GM23338 (cell line): ENCODE results near the gene EXOSC5. TPM values are rescaled to one million over a fixed set of nuclear protein-coding genes. Genes with fewer than 3 reads are reported as not detected.
A peak's percentile ranks its signal among the peaks of the same experiment; 100 is the strongest.

Experiments used
- ATAC-seq: fragments of 200-7000 bp; cut with Tn5 transposase; 3 replicates; pipeline ENCODE4 v1.9.1; 2020
- DNase-seq: peaks from one replicate; pipeline ENCODE4 v3.0.0-alpha.2; 2015; ENCODE audit warnings: low spot score
- H2AFZ ChIP-seq: fragments of 200-600 bp; sonication (generic); 2 replicates; pipeline ENCODE4 v1.8.0; 2016; ENCODE audit warnings: antibody characterized with exemption, mild to moderate bottlenecking, moderate library complexity
- H3F3A ChIP-seq: fragments of 200-600 bp; sonication (generic); replicated peaks from 2 replicates; pipeline ENCODE4 v1.8.0; 2017; ENCODE audit warnings: antibody characterized with exemption, mixed run types, low read depth
- H3K27ac ChIP-seq: fragments of 200-600 bp; sonication (generic); 2 replicates; pipeline ENCODE4 v1.6.1; 2016; ENCODE audit warnings: low read depth
- H3K27me3 ChIP-seq: fragments of 200-600 bp; sonication (generic); 2 replicates; pipeline ENCODE4 v1.8.0; 2016; ENCODE audit warnings: mild to moderate bottlenecking, mixed run types, moderate library complexity; ENCODE audit not compliant: insufficient read depth
- H3K36me3 ChIP-seq: fragments of 200-600 bp; sonication (generic); 2 replicates; pipeline ENCODE4 v1.8.0; 2016; ENCODE audit warnings: mild to moderate bottlenecking; ENCODE audit not compliant: insufficient read depth
- H3K4me1 ChIP-seq: fragments of 200-600 bp; sonication (generic); 2 replicates; pipeline ENCODE4 v1.8.0; 2016; ENCODE audit warnings: mild to moderate bottlenecking, moderate library complexity; ENCODE audit not compliant: insufficient read depth
- H3K4me2 ChIP-seq: fragments of 200-600 bp; sonication (generic); 2 replicates; pipeline ENCODE4 v1.7.1; 2017; ENCODE audit warnings: mixed run types
- H3K4me3 ChIP-seq: fragments of 200-600 bp; sonication (generic); 2 replicates; pipeline ENCODE4 v1.6.1; 2016; ENCODE audit warnings: mixed run types
- H3K79me2 ChIP-seq: fragments of 200-600 bp; sonication (generic); replicated peaks from 2 replicates; pipeline ENCODE4 v1.8.0; 2017; ENCODE audit warnings: mild to moderate bottlenecking; ENCODE audit not compliant: insufficient read depth
- H3K9me2 ChIP-seq: fragments of 200-600 bp; sonication (generic); 2 replicates; pipeline ENCODE4 v1.8.0; 2017; ENCODE audit not compliant: insufficient read depth
- H4K20me1 ChIP-seq: fragments of 200-600 bp; sonication (generic); replicated peaks from 2 replicates; pipeline ENCODE4 v1.8.0; 2017; ENCODE audit warnings: mild to moderate bottlenecking; ENCODE audit not compliant: insufficient read depth
- H3K27ac Mint-ChIP-seq: 2 replicates; pipeline ENCODE4 v1.8.0; 2020; ENCODE audit warnings: inconsistent platforms, mild to moderate bottlenecking, moderate library complexity, mixed read lengths
- H3K27me3 Mint-ChIP-seq: 3 replicates; pipeline ENCODE4 v1.8.0; 2022; ENCODE audit warnings: low read depth, mild to moderate bottlenecking, moderate library complexity, mixed read lengths, inconsistent platforms; ENCODE audit not compliant: insufficient read depth, poor library complexity
- H3K36me3 Mint-ChIP-seq: 3 replicates; pipeline ENCODE4 v1.8.0; 2021; ENCODE audit warnings: low read depth, mild to moderate bottlenecking, inconsistent platforms, moderate library complexity, mixed read lengths
- H3K4me1 Mint-ChIP-seq: 3 replicates; pipeline ENCODE4 v1.8.0; 2020; ENCODE audit warnings: mild to moderate bottlenecking, inconsistent platforms, mixed read lengths
- H3K4me3 Mint-ChIP-seq: 3 replicates; pipeline ENCODE4 v1.8.0; 2021; ENCODE audit warnings: moderate library complexity, mild to moderate bottlenecking, inconsistent platforms, mixed read lengths
- H3K9me3 Mint-ChIP-seq: 3 replicates; pipeline ENCODE4 v1.8.0; 2020; ENCODE audit warnings: moderate library complexity, mild to moderate bottlenecking, inconsistent platforms, mixed read lengths
- CREB1 ChIP-seq: fragments of 250-450 bp; sonication (Bioruptor Pico); IDR thresholded peaks from 2 replicates; pipeline ENCODE4 v1.5.0; 2020; ENCODE audit warnings: low read depth, mild to moderate bottlenecking, moderate library complexity
- EZH2 ChIP-seq: fragments of 200-600 bp; sonication (generic); IDR thresholded peaks from one replicate; pipeline ENCODE4 v1.8.0; 2017; ENCODE audit warnings: antibody characterized with exemption, mild to moderate bottlenecking, low read depth; ENCODE audit not compliant: unreplicated experiment
- JUNB ChIP-seq: IDR thresholded peaks from one replicate; pipeline ENCODE4 v1.6.1; 2016; ENCODE audit warnings: antibody characterized with exemption; ENCODE audit not compliant: unreplicated experiment
- NANOG ChIP-seq: IDR thresholded peaks from 2 replicates; pipeline ENCODE4 v1.6.1; 2016; ENCODE audit warnings: antibody characterized with exemption, borderline replicate concordance
- POLR2AphosphoS5 ChIP-seq: IDR thresholded peaks from 2 replicates; pipeline ENCODE4 v1.6.1; 2016; ENCODE audit warnings: antibody characterized with exemption, low read depth
- STAT1 ChIP-seq: IDR thresholded peaks from one replicate; pipeline ENCODE4 v1.6.1; 2016; ENCODE audit warnings: antibody characterized with exemption; ENCODE audit not compliant: unreplicated experiment
- ZNF114 ChIP-seq: fragments of 250-450 bp; sonication (Bioruptor Pico); IDR thresholded peaks from 2 replicates; pipeline ENCODE4 v1.5.0; 2020; ENCODE audit warnings: mild to moderate bottlenecking, moderate library complexity
- ZNF331 ChIP-seq: fragments of 250-450 bp; sonication (Bioruptor Pico); IDR thresholded peaks from 2 replicates; pipeline ENCODE4 v1.5.0; 2020; ENCODE audit warnings: low read depth, mild to moderate bottlenecking, moderate library complexity
- polyA plus RNA-seq: library from polyadenylated mRNA; unstranded; fragments of >200 nt; fragmentation: Nextera tagmentation; extraction: Ambion mirVana; gene quantifications from 2 replicates; pipeline ENCODE4 v1.2.1, GENCODE V29; 2016
- total RNA-seq: library from RNA; depleted of rRNA; stranded (reverse); fragments of >200 nt; shearing (Covaris generic); gene quantifications from 2 replicates; pipeline ENCODE4 v1.2.3, GENCODE V29; 2014
- TF ChIP-seq, protein P1 (sequence below): IDR thresholded peaks from one replicate; pipeline ENCODE4 v1.6.1; 2018; ENCODE audit warnings: antibody characterized with exemption; ENCODE audit not compliant: unreplicated experiment
- TF ChIP-seq, protein P2 (sequence below): IDR thresholded peaks from 2 replicates; pipeline ENCODE4 v1.6.1; 2016; ENCODE audit warnings: antibody characterized with exemption
- TF ChIP-seq, protein P3 (sequence below), 2 experiments: fragments of 200-600 bp in 1 of 2; sonication (generic) in 1 of 2; conservative IDR thresholded peaks; 2 replicates each; pipeline versions ENCODE4 v1.5.1 to v1.6.1; 2016 to 2017; ENCODE audit warnings: antibody characterized with exemption in 2 of 2, low read depth in 2 of 2, mild to moderate bottlenecking in 2 of 2, moderate library complexity in 1 of 2

Gene EXOSC5
- total and polyA plus RNA-seq, 2 experiments from 2014 or later = 65.1 to 125 TPM

DNA sequence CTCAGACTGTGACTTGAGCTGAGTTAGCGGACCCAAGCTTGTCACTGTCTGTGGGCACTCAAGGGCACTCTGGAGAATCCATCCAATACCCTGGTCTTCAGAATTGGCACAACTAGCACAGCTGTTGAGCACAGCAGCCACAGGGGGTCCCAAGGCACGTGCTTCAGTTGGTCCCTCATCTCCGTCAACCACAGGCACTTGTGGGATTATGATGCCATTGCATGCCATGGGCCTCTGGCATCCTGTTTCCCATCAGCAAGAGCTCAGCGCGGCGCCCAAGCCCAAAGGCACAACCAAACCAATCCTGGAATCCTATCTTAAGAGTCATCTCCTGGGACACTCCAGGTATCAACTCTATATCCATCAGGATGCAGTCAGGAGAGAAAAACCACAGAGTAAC is 33.8 kb upstream of the EXOSC5 start (continued):
- TF ChIP-seq, protein P1, sequence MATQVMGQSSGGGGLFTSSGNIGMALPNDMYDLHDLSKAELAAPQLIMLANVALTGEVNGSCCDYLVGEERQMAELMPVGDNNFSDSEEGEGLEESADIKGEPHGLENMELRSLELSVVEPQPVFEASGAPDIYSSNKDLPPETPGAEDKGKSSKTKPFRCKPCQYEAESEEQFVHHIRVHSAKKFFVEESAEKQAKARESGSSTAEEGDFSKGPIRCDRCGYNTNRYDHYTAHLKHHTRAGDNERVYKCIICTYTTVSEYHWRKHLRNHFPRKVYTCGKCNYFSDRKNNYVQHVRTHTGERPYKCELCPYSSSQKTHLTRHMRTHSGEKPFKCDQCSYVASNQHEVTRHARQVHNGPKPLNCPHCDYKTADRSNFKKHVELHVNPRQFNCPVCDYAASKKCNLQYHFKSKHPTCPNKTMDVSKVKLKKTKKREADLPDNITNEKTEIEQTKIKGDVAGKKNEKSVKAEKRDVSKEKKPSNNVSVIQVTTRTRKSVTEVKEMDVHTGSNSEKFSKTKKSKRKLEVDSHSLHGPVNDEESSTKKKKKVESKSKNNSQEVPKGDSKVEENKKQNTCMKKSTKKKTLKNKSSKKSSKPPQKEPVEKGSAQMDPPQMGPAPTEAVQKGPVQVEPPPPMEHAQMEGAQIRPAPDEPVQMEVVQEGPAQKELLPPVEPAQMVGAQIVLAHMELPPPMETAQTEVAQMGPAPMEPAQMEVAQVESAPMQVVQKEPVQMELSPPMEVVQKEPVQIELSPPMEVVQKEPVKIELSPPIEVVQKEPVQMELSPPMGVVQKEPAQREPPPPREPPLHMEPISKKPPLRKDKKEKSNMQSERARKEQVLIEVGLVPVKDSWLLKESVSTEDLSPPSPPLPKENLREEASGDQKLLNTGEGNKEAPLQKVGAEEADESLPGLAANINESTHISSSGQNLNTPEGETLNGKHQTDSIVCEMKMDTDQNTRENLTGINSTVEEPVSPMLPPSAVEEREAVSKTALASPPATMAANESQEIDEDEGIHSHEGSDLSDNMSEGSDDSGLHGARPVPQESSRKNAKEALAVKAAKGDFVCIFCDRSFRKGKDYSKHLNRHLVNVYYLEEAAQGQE = no peak
- TF ChIP-seq JUNB = no peak
- TF ChIP-seq NANOG = no peak
- TF ChIP-seq POLR2AphosphoS5 = no peak
- TF ChIP-seq EZH2 = no peak
- no peak for TF ChIP-seq ZNF114 (CRISPR knock-in tag)
- TF ChIP-seq, protein P2, sequence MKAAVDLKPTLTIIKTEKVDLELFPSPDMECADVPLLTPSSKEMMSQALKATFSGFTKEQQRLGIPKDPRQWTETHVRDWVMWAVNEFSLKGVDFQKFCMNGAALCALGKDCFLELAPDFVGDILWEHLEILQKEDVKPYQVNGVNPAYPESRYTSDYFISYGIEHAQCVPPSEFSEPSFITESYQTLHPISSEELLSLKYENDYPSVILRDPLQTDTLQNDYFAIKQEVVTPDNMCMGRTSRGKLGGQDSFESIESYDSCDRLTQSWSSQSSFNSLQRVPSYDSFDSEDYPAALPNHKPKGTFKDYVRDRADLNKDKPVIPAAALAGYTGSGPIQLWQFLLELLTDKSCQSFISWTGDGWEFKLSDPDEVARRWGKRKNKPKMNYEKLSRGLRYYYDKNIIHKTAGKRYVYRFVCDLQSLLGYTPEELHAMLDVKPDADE = no peak
- no peak for TF ChIP-seq STAT1
- TF ChIP-seq, protein P3, sequence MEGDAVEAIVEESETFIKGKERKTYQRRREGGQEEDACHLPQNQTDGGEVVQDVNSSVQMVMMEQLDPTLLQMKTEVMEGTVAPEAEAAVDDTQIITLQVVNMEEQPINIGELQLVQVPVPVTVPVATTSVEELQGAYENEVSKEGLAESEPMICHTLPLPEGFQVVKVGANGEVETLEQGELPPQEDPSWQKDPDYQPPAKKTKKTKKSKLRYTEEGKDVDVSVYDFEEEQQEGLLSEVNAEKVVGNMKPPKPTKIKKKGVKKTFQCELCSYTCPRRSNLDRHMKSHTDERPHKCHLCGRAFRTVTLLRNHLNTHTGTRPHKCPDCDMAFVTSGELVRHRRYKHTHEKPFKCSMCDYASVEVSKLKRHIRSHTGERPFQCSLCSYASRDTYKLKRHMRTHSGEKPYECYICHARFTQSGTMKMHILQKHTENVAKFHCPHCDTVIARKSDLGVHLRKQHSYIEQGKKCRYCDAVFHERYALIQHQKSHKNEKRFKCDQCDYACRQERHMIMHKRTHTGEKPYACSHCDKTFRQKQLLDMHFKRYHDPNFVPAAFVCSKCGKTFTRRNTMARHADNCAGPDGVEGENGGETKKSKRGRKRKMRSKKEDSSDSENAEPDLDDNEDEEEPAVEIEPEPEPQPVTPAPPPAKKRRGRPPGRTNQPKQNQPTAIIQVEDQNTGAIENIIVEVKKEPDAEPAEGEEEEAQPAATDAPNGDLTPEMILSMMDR (conservative IDR thresholded peaks at IDR 0.05; ENCODE audit: low read depth in 2 of 2) = no peak
- no peak for TF ChIP-seq ZNF331 (CRISPR knock-in tag)

DNA sequence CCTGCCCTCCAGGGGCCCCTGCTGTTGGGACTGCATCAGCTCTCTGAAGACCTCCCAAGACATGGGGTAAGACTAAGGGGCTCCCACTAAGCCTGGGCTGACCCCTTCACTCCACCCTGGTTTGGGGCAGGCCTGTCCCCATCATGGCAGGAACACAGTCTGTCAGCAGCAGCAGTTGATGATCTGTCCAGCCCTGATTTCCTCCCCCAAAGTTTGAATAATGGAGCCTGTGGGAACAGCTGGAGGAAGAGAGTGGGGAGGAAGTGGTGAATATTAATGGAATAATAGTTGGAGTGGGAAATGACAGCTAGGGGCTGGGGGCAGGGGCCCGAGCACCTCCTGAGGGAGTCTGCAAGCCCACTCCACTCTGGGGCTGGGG is 31.3 kb upstream of the EXOSC5 start:
- no peak for DNase-seq
- H3K27me3 ChIP-seq = no peaks in the 10 kb centered on the region
- H4K20me1 ChIP-seq = no peaks in the 10 kb centered on the region; the same call in 1 of the 2 replicates
- H3K79me2 ChIP-seq = no peaks in the 10 kb centered on the region
- H3K9me2 ChIP-seq = no peaks in the 10 kb centered on the region
- peaks cover 12% of the 10 kb centered on the region for H3K4me1 ChIP-seq
- no peaks in the 10 kb centered on the region; the same call in 2 of the 3 replicates for H3K9me3 Mint-ChIP-seq
- no peak for ATAC-seq
- peak overlapping the region; percentile 95 for H3K4me2 ChIP-seq
- peaks cover 18% of the 10 kb centered on the region for H3K4me1 Mint-ChIP-seq
- no peak overlapping the region for H2AFZ ChIP-seq
- H3K36me3 ChIP-seq = no peaks in the 10 kb centered on the region
- 0 out of 2 replicates have a peak, but pooled peaks cover 12% of the 10 kb centered on the region for H3F3A ChIP-seq
- peak overlapping the region; percentile 68 for H3K4me3 ChIP-seq
- H3K27ac ChIP-seq = no peak overlapping the region
- H3K4me3 Mint-ChIP-seq = peak overlapping the region; percentile 76
- peak overlapping the region; percentile 16; the same call in 1 of the 2 replicates for H3K27ac Mint-ChIP-seq
- H3K36me3 Mint-ChIP-seq = peaks cover 28% of the 10 kb centered on the region
- H3K27me3 Mint-ChIP-seq = peaks cover 16% of the 10 kb centered on the region
- TF ChIP-seq, protein P2 = no peak
- TF ChIP-seq JUNB (no peak), POLR2AphosphoS5 (no peak), CREB1 (CRISPR knock-in tag) (no peak), NANOG (no peak)
- TF ChIP-seq, protein P1 = no peak
- TF ChIP-seq, protein P3 (conservative IDR thresholded peaks at IDR 0.05; ENCODE audit: low read depth in 2 of 2) = no peak; a peak in 1 of 4 replicates
